ENCODE results near the gene GALNT10.

GALNT10 gene

DNA sequence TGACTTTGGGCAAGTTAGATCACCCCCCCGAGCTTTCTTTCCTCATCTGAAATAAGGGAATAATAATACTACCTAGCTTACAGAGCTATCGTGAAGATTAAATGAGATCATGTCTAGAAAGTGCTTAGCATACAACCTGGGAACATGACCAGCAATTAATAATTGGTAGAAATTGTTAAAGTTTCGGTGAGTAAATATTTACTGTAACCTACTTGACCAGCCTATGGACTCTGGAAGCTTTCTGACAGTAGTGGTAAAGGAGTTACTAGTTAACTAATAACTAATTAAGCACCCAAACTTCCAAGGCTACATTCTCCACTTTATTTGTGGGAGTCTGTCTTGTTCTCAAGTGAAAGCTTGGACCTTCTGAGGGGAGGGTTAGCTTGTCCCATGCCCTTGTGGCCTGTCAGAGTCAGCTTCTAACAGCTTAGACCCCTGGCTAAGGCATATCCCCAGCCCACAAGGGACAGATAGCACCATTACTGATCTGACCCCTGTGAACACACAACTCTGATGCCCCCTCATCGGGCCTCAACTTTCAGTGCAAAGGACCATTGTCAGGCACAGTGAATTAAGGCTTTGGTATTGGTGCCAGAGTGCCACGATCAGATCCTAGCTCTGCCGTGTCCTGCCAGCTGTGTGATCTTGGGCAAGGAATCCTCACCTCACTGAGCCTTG, 196.6 kb downstream of the GALNT10 start:
- TF ChIP-seq, protein P1, sequence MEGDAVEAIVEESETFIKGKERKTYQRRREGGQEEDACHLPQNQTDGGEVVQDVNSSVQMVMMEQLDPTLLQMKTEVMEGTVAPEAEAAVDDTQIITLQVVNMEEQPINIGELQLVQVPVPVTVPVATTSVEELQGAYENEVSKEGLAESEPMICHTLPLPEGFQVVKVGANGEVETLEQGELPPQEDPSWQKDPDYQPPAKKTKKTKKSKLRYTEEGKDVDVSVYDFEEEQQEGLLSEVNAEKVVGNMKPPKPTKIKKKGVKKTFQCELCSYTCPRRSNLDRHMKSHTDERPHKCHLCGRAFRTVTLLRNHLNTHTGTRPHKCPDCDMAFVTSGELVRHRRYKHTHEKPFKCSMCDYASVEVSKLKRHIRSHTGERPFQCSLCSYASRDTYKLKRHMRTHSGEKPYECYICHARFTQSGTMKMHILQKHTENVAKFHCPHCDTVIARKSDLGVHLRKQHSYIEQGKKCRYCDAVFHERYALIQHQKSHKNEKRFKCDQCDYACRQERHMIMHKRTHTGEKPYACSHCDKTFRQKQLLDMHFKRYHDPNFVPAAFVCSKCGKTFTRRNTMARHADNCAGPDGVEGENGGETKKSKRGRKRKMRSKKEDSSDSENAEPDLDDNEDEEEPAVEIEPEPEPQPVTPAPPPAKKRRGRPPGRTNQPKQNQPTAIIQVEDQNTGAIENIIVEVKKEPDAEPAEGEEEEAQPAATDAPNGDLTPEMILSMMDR (IDR thresholded peaks at IDR 0.05; ENCODE audit: low read depth, low read length): no peak
- DNase-seq (ENCODE audit: extremely low read depth, low read depth): no peak

DNA sequence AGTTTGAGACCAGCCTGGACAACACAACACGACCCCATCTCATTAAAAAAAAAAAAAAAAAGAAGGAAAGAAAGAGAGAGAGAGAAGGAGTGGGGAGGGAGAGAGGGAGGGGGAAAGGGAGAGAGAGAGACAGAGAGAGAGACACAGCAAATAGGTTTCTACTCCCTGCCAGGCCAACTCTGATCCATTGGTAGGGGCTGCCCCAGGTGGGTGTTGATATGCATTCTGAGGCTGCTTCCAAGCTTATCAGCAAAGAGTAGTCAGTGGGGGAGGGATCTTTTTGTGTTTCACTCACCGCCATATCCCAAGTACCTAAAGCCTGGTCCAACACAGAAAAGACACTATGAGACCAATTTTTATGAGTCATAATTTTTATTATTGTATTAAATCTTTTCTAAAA, 198.3 kb downstream of the GALNT10 start:
- TF ChIP-seq, protein P1 (IDR thresholded peaks at IDR 0.05; ENCODE audit: low read depth, low read length): no peak

DNA sequence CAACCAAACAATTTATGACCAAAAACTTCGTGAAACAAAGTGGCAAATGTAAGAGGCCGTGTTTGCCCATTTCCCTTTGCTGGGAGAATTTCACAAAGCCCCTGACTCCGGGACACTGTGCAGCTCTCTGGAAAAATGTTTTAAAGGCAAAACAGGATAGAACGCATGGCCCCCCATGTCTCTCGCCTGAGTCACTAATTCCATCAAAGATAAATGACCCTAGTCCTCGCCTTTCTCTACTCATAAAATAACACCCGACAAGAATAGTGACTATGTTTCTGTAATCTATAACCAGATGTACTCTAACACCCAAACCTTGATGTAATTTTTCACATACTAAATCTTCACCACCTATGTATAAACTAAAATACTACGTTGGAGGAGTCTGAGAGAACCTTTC, 199.6 kb downstream of the GALNT10 start:
- TF ChIP-seq, protein P1 (IDR thresholded peaks at IDR 0.05; ENCODE audit: low read depth, low read length): no peak
- DNase-seq (ENCODE audit: extremely low read depth, low read depth): no peak

More for the DNA sequence above, 198.3 kb downstream of the GALNT10 start:
- no peak for DNase-seq (ENCODE audit: extremely low read depth, low read depth)

- TF ChIP-seq, protein P1 (IDR thresholded peaks at IDR 0.05; ENCODE audit: low read depth, low read length): no peak
- no peak for DNase-seq (ENCODE audit: extremely low read depth, low read depth)
These were observed 200.3 kb downstream of the GALNT10 start for GRCh38 chr5:154390746-154391359.

DNA sequence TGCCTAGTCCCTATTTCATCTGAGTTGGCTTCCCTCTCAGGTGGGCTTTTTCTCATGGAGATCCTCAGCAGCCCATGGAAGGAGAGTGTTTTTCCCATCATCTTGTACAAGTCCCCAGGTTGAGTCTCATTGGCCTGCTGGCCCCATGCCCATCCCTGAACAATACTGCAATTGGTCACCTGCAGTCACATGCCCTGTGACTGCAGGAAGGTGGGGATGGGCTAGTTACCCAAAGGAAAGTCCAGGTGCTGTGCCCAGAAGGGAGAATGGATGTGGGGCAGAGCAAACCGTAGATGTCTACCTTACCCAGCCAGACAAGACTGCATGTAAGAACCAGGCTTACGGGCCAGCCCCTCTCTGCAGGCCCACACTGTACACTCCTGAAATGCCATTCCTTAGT, 201.3 kb downstream of the GALNT10 start:
- DNase-seq (ENCODE audit: extremely low read depth, low read depth): no peak
- TF ChIP-seq, protein P1 (IDR thresholded peaks at IDR 0.05; ENCODE audit: low read depth, low read length): no peak

- TF ChIP-seq, protein P1 (IDR thresholded peaks at IDR 0.05; ENCODE audit: low read depth, low read length): no peak
- no peak for DNase-seq (ENCODE audit: extremely low read depth, low read depth)
These were observed 203.3 kb downstream of the GALNT10 start for GRCh38 chr5:154393850-154394249.

GRCh38 chr5:154394307-154394706, 203.8 kb downstream of the GALNT10 start:
- DNase-seq (ENCODE audit: extremely low read depth, low read depth): no peak
- TF ChIP-seq, protein P1 (IDR thresholded peaks at IDR 0.05; ENCODE audit: low read depth, low read length): no peak
